Measurements from ENCODE around the gene SLC22A9.
"Not testable (repeated sequence)": the region's sequence is repeated elsewhere in the genome, so short reads cannot be mapped to it uniquely, and the experiment has no call there.

The SLC22A9 gene

GRCh38 chr11:63369165-63369970 lies at the start of gene SLC22A9:
TSS of gene SLC22A9 (plus strand) at chr11:63369785. CDS start at chr11:63370057, 272 bp downstream.
- Histone ChIP-seq H3K9me2 (replicated peaks; ENCODE audit: insufficient read depth, low read length) (no peaks in the 10 kb centered on the region), H3K4me2 (ENCODE audit: low read depth, low read length) (no peak within 1 kb of the TSS), H3K36me3 (replicated peaks; ENCODE audit: insufficient read depth, low read length) (no peaks in the 10 kb centered on the region), H3K9me3 (replicated peaks; ENCODE audit: insufficient read depth, low read length) (no peaks in the 10 kb centered on the region), H3K79me2 (ENCODE audit: low read length) (no peaks in the 10 kb centered on the region), H3K4me3 (ENCODE audit: low read length) (no peak within 1 kb of the TSS), H4K20me1 (ENCODE audit: insufficient read depth, low read length) (no peaks in the 10 kb centered on the region), H3K27me3 (replicated peaks; ENCODE audit: insufficient read depth, low read length) (no peaks in the 10 kb centered on the region), H3K4me1 (ENCODE audit: low read length) (no peaks in the 10 kb centered on the region), H3K27ac (ENCODE audit: low read length) (no peak within 1 kb of the TSS), H2AFZ (ENCODE audit: low read length) (no peak within 1 kb of the TSS), H3F3A (ENCODE audit: insufficient read depth, low read length) (no peaks in the 10 kb centered on the region), H3K9ac (ENCODE audit: low read length) (no peak within 1 kb of the TSS)
- no peak for TF ChIP-seq EZH2phosphoT487 (IDR thresholded peaks at IDR 0.05; ENCODE audit: low read length)
- TF ChIP-seq CTCF (IDR thresholded peaks at IDR 0.05; ENCODE audit: low read length): no peak
- TF ChIP-seq EZH2 (optimal IDR thresholded peaks at IDR 0.05; ENCODE audit: low read depth, low read length): no peak
- DNase-seq: no peak

GRCh38 chr11:63321723-63322122 lies 47.9 kb upstream of the SLC22A9 start:
- Histone ChIP-seq H2AFZ (ENCODE audit: low read length) (no peak overlapping the region), H3K4me2 (ENCODE audit: low read depth, low read length) (no peak overlapping the region), H3K4me3 (ENCODE audit: low read length) (no peak overlapping the region), H3K9me2 (replicated peaks; ENCODE audit: insufficient read depth, low read length) (no peaks in the 10 kb centered on the region), H3K9me3 (replicated peaks; ENCODE audit: insufficient read depth, low read length) (no peaks in the 10 kb centered on the region), H4K20me1 (ENCODE audit: insufficient read depth, low read length) (no peaks in the 10 kb centered on the region), H3K79me2 (ENCODE audit: low read length) (no peaks in the 10 kb centered on the region), H3K9ac (ENCODE audit: low read length) (no peak overlapping the region), H3K27me3 (replicated peaks; ENCODE audit: insufficient read depth, low read length) (no peaks in the 10 kb centered on the region), H3K4me1 (ENCODE audit: low read length) (no peaks in the 10 kb centered on the region), H3F3A (ENCODE audit: insufficient read depth, low read length) (no peaks in the 10 kb centered on the region), H3K27ac (ENCODE audit: low read length) (no peak overlapping the region), H3K36me3 (replicated peaks; ENCODE audit: insufficient read depth, low read length) (no peaks in the 10 kb centered on the region)
- TF ChIP-seq EZH2 (optimal IDR thresholded peaks at IDR 0.05; ENCODE audit: low read depth, low read length) (no peak), CTCF (IDR thresholded peaks at IDR 0.05; ENCODE audit: low read length) (no peak), EZH2phosphoT487 (IDR thresholded peaks at IDR 0.05; ENCODE audit: low read length) (no peak)
- no peak for DNase-seq

GRCh38 chr11:63335089-63335488 lies 34.5 kb upstream of the SLC22A9 start:
- not testable (repeated sequence) for H3F3A ChIP-seq (ENCODE audit: insufficient read depth, low read length); H3K4me1 ChIP-seq (ENCODE audit: low read length); H3K4me2 ChIP-seq (ENCODE audit: low read depth, low read length); H3K9me3 ChIP-seq (replicated peaks; ENCODE audit: insufficient read depth, low read length); H3K36me3 ChIP-seq (replicated peaks; ENCODE audit: insufficient read depth, low read length); H3K27me3 ChIP-seq (replicated peaks; ENCODE audit: insufficient read depth, low read length); H3K9ac ChIP-seq (ENCODE audit: low read length); H3K4me3 ChIP-seq (ENCODE audit: low read length); H3K79me2 ChIP-seq (ENCODE audit: low read length); H3K9me2 ChIP-seq (replicated peaks; ENCODE audit: insufficient read depth, low read length); DNase-seq; H2AFZ ChIP-seq (ENCODE audit: low read length); H4K20me1 ChIP-seq (ENCODE audit: insufficient read depth, low read length); H3K27ac ChIP-seq (ENCODE audit: low read length)

GRCh38 chr11:63337070-63337469 lies 32.5 kb upstream of the SLC22A9 start:
- Histone ChIP-seq H3K27ac (ENCODE audit: low read length) (no peak overlapping the region), H3K9me2 (replicated peaks; ENCODE audit: insufficient read depth, low read length) (no peaks in the 10 kb centered on the region), H3K9ac (ENCODE audit: low read length) (no peak overlapping the region), H3K4me2 (ENCODE audit: low read depth, low read length) (no peak overlapping the region), H3K4me1 (ENCODE audit: low read length) (no peaks in the 10 kb centered on the region), H2AFZ (ENCODE audit: low read length) (no peak overlapping the region), H3K79me2 (ENCODE audit: low read length) (no peaks in the 10 kb centered on the region), H3K9me3 (replicated peaks; ENCODE audit: insufficient read depth, low read length) (no peaks in the 10 kb centered on the region), H4K20me1 (ENCODE audit: insufficient read depth, low read length) (no peaks in the 10 kb centered on the region), H3F3A (ENCODE audit: insufficient read depth, low read length) (no peaks in the 10 kb centered on the region), H3K4me3 (ENCODE audit: low read length) (no peak overlapping the region), H3K27me3 (replicated peaks; ENCODE audit: insufficient read depth, low read length) (no peaks in the 10 kb centered on the region), H3K36me3 (replicated peaks; ENCODE audit: insufficient read depth, low read length) (no peaks in the 10 kb centered on the region)
- no peak for DNase-seq
- TF ChIP-seq EZH2phosphoT487 (IDR thresholded peaks at IDR 0.05; ENCODE audit: low read length) (no peak), CTCF (IDR thresholded peaks at IDR 0.05; ENCODE audit: low read length) (no peak), EZH2 (optimal IDR thresholded peaks at IDR 0.05; ENCODE audit: low read depth, low read length) (no peak)

Data from MM.1S (cell line).